CD4-positive, alpha-beta T cell treated with Interferon alpha-2 for 1 hour (primary cell): ENCODE measurements around the gene KCTD6.
A peak's percentile ranks its signal among the peaks of the same experiment; 100 is the strongest.

Experiments
- DNase-seq, 2 donors: peaks; one replicate each; pipeline ENCODE4 v3.0.0-alpha.2; 2020 to 2022

Gene KCTD6

DNA sequence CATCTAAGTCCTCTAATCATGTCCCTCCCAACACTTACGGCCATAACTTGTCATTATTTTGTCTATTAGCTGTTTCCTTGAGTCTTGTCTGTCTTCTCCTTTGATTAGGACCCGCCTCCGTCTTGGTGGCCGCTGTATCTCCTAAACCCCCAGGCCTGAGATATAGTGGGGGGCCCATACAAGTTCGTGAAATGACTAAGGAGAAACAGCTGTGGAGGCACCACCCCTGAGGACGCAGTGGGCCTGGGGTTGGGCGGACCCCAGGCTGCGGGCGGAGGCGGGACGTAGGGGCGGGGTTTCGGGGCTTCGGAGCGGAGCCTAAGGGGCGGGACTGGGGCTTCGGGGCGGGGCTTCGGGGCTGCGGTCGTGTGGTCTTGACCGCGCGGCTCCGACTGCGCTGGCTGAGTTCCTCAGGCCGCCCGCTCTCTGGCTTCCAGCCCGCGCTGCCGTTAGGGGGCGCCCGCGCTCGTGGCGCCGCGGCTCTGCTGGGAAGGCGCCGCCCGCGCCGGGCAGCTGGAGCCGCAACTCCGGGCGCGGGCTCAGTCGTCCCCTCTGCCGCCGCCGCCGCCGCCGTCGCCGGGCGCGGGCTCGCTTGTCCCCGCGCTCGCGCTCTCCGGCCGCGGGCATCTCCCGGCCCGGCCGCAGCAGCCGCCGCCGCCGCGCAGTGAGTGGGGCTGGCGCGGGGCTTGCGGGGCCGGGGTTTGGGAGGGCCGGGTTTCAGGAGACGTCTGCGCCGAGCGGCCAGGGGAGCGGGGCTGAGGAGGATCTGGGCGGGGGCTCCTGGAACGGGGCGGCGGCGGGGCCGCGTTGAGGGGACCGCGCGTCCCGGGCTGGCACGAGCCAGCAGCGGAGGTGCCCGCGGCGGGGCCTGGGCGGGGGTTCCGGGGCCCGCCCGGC, at the start of gene KCTD6:
Gene KCTD6 (plus strand): TSS at position 591 of the 897 bp plus-strand sequence. CDS start 6,660 bp downstream, outside the sequence.
- peak; percentile 93 to 94 for DNase-seq

DNA sequence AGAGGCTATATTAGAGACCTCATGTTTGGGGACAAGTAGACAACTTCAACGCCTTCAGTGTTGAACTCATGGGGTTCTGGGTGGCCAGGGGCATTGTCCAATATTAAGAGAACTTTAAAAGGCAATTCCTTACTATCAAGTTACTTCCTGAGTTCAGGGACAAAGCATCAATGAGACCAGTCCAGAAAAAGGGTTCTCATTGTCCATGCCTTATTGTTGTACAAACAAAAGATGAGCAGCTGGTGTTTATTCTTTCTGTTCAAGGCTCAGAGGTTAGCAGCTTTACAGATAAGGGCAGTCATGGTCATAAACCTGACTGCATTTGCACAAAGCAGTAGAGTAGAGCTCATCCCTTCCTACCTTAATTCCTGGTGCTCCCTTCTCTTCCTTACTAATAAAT, 39.7 kb upstream of the KCTD6 start:
- no peak for DNase-seq

DNA sequence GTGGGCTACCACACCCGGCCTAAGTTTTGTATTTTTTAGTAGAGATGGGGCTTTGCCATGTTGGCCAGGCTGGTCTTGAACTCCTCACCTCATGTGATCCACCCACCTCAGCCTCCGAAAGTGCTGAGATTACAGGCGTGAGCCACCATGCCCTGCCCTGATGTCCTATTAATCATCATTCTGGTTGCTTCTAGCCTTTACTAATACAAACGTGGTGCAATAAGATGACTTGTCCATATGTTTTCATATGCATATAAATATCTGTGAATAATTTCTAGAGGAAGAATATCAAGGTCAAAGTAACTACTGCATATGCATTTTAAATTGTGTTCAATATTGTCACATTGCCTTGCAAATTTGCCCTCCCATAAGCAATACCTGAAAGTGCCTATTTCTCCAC, 32.7 kb upstream of the KCTD6 start:
- DNase-seq: no peak

DNA sequence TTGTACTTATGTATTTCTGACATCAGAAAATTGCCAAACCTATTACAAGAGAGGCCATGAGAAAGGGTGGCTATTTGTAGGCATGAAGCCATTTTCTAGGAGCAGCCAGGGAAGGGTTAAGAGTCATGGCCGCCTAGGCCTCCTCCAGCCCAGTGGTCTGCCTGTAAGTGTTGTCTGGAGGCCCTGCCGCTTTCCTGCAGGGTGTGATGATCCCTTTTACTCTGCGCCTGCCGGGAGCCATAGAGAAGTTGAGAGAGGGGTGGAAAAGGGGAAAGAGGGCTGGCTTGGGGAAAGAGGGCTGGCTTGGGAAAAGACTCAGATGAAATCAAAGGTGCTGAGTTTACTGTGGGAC, 29.1 kb upstream of the KCTD6 start:
- DNase-seq: no peak

DNA sequence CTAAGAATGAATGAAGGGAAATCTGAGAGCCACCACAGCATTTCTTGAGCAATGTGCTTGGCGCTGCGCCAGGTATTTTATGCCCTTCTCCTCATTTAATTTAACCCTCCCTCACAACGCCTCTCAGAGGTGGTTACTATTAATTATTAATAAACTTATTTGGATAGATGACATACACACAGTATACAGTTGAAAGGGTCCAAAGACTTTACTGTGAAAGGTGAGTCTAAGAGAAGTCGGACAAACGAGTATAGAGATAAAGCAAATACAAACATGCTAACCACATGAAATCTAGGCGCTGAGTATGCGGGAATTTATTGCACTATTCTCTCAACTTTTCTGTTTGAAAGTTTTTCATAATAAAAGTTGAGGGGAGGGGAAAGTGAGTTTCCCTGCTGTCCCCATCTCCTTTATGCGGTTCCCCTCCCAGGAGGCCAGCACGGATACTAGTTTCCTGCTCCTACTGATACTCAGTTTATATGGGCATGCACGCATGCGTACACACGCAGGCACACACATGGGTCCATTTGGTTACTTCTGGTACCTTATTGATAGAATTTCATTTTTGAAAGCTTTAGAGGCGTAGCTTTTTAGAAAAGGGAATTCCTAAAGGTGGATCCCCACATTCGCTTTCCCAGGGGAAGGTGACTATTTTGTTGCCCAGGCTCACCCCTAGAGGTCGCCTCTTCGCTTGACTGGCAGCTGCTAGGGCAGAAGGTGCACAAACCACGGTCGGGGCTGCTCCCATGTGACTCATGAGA, 28.5 kb upstream of the KCTD6 start:
- peak; percentile 69 to 73 for DNase-seq

DNA sequence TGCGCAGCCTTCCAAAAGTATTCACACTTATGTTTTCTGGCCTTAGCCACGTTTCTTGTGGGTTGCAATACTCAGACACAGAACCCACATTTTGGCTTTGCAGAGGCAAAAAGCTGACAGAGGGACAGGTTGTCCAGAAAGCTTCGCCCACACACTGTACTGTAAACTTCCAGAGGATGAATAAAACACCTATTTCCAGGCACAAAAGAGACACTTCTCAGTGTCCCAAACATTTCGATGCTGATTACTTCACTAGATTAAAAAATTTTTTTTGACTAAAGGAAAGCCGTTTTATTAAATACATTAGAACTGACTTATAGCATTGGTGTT, 28.0 kb upstream of the KCTD6 start:
- no peak for DNase-seq

DNA sequence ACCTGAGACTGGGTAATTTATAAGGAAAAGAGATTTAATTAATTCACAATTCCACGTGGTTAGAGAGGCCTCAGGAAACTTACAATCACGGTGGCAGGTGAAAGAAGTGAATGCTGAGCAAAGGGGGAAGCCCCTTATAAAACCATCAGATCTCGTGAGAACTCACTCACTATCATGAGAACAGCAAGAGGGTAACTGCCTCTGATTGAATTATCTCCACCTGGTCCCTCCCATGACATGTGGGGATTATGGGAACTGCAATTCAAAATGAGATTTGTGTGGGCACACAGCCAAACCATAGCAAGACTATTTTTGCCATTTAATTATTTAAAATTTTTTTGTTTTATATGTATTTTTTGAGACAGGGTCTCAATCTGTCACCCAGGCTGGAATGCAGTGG, 27.0 kb upstream of the KCTD6 start:
- no peak for DNase-seq

DNA sequence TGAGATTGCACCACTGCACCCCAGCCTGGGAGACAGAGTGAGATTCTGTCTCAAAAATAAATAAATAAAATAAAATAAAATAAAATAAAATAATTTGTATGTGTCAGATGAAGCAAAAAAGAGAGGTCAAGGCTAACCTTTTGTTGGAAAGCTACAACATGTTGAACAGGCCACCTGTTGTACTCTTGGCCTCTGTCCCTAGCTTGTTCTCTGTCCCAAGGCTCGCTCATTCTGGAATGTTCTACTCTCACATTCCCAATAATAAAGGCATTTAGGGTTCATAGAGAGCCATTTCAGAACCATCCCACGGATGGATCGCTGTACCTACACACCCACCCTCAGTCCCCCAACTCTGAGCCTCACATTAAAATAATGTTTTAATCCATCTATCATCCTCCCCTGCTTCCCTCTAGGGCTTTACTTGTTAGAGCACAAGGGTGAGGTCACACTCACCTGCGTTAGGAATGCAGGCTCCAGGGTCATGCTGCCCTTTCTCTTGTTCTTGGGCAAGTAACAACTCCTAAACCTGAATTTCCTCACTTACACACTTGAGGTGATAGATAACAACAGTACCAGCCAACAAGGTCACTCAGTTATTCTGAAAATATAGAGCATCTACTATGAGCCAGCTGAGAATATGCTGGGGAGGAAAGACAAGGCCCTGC, 24.9 kb upstream of the KCTD6 start:
- DNase-seq: no peak

DNA sequence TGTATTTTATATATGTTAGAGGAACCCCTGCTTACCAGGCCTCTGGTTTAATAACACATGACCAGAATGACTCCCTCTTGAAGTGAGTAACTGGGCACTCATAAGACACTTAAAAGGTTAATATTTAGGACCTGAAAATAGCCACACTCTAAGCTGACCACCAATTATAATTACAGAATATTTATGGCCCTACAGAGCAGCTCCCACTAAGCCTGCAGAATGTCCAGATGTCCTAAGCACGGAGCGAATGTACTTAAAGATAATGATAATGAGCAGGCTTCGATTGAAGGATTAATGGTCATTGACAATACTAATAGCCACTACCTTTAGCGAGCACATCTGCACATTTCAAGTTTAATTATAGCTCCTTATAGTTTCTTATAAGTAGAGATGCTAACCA, 22.8 kb upstream of the KCTD6 start:
- DNase-seq: no peak

DNA sequence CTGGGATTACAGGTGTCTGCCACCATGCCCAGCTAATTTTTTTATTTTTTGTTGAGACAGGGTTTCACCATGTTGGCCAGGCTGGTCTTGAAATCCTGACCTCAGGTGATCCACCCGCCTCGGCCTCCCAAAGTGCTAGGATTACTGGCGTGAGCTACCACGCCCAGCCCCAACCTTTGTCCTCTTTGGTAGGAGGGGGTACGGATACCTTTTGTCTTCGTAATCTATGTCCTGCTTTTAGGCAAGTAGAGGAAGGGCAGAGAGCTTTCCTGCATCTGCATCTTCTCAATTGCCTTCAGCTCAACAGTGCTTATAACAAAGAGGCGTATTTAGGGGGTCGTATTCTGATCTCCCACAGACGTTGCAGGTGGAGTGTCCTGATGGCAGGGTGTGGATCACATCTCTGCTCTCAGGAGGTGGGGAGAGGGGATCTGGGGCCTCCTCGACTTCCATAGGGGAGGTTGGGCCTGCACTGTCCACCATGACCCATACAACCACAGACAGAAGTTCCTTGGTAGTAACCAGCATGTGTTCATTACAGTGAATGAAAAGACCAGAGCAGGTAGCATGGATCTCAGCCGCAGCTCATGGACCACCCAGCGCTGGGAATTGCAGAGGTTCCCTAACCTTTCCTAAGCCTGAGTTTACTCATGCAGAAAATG, 21.4 kb upstream of the KCTD6 start:
- DNase-seq: no peak

DNA sequence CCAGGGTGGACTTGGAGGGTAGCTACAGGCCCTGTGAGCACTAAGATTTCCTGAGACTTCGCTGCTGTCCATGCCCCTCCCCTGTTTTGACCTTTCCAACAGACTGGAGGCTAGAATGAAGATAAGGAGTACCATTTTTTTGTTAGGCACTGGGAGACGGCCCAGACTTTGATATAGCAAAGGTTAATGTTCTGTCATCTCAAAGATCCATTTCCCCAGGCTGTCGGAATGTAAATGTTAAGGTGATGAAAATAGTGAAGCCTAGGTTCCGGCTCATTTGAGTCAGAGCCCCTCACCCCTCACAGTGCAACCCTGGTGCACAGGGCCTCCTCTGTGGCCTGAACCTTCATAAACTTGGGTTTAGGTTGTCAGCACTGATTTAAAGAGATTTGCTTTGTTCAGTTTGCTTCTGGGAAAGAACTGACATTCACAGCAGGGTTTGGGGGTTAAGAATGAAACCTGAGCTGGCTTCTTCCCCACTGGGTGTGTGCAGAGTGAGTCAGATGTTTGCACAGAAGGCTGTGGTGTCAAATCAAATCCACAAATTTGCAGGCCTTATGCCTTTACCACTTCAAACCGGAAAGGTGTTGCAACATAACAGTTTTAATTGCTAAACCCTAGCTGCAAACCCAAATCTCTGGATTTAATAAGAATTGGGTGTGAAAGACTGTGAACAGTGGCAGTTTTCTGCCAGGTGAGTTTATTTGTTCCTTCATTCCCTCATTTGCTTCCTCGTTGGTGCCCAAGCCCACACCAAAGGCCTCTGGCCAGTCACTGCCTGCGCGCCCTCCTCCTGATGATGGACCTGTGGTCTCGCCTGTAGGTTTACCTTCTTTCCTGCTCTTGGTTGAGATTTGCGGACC, 20.6 kb upstream of the KCTD6 start:
- DNase-seq: peak; percentile 53 to 54

DNA sequence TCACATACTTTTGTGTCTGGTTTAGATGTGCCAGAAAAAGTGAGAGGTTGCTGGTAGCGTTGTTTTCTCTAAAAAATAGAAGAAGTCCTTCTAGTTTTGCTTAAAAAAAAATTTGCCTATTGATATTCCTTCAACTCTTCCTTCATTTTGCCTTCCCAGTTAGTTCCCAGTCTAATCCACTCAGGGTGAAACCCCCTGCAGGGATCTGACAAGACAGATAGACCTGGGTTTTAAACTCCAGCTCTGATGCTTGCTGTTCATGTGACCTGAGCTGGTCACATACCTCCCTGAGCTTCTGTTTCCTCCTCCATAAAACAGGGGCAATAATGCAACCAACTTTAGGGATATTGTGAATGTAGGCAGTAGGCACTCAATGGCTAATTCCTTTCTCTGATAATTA, 18.6 kb upstream of the KCTD6 start:
- no peak for DNase-seq

DNA sequence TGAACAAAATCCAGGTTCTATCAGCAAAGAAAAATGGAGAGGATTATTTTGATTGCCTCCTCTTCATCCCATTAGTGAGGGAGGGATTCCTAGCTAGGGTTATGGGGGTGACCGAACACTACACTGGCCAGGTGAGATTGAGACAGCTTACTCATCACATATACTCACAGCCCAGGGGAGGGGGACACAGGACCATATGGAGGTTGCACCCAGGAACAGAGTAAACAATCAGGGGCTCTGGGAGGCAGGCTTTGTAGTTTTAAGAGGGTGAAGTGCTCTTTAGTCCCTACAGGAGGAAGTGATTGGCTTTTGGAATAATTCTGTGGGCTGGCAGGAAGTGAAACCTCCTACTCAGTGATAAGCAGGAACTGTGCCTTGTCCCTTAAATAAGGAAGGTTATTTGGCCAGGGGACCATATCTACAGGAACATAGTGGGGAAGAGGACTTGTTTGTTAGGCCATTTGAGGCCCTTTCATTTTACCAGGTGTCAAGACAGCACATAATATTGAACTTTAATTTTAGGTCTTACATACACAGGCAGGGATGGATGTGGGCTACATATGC, 17.5 kb upstream of the KCTD6 start:
- DNase-seq: peak in 1 of 2 donors; percentile 26

DNA sequence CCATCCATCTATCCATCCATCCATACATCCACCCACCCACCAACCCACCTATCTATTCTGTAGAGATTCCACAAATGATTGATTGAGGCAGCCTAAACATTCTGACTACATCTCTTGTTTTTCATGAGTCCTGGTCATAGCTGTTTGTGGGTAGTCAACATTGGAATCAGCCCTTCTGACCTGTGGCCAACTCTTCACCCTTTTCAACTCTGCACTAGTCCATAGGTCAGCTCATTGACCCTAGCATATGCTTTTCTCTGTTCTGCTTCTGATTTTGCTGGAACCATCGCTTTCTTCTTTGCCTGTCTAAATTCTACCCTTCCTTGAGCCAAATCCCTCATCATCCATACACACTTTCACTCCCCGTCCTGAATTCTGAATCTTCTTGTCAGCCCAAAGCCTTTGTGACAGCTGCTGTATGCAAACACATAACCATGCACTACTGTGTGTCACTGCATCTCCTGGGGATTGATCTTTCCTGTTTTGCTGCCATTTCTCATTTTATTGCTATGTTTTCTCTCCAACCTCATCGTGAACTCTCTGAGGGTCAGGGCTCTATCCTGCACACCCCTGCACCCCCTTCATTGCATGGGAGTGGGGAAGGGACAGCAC, 16.8 kb upstream of the KCTD6 start:
- DNase-seq: no peak

DNA sequence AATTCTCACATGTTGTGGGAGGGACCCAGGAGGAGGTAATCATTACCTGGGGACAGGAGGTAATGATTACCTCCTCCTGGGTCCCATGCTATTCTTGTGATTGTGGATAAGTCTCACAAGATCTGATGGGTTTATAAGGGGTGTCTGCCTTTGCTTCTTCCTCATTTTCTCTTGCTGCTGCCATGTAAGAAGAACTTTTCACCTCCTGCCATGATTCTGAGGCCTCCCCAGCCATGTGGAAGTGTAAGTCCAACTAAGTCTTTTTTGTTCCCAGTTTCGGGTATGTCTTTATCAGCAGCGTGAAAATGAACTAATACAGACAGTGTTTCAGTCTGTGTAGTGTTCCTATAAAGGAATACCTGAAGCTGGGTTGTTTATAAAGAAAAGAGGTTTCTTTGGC, 13.1 kb upstream of the KCTD6 start:
- no peak for DNase-seq

DNA sequence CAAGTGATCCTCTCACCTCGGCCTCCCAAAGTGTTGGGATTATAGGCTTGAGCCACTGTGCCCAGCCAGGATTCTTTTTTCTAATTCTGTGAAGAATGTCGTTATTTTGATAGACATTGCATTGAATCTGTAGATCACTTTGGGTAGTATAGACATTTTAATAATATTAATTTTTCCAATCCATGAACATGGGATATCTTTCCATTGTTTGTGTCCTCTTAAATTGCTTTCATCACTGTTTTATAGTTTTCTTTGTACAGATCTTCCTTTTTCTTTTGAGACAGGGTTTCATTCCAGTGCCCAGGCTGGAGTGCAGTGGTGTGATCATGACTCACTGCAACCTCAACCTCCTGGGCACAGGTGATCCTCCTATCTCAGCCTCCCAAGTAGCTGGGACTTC, 11.6 kb upstream of the KCTD6 start:
- no peak for DNase-seq

DNA sequence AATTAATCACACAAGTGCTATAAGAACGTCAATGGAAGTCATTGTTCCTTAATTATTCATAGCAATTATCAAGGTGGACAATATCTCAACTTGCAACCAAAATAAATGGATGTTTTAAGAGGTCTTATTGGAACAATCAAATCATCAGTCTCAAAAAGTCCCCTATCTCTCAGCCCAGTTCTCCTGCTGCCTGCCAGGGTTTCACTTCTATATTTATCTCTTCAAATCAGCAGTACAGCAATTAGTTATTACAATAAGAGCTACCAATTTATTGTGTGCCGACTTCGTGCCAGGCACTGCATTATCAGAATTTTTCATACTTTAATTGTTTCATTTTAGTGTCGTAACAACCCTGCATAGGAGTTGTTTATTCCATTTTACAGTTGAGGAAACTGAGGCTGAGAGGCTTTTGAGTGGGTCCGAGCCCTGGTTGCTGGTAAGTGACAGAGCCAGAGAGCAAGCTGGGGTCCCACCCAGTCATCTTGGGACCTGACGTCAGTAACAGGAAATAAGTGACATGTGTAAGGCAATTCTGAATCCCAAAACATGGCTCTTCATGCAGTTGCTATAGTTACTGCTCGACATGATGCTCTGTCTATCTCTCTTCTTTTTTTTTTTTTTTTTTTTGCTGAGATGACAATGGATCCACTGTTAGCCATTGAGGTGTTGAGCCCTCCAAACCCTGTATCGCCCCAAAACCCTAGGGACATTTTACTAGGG, 8.8 kb upstream of the KCTD6 start:
- peak in 1 of 2 donors; percentile 17 for DNase-seq

DNA sequence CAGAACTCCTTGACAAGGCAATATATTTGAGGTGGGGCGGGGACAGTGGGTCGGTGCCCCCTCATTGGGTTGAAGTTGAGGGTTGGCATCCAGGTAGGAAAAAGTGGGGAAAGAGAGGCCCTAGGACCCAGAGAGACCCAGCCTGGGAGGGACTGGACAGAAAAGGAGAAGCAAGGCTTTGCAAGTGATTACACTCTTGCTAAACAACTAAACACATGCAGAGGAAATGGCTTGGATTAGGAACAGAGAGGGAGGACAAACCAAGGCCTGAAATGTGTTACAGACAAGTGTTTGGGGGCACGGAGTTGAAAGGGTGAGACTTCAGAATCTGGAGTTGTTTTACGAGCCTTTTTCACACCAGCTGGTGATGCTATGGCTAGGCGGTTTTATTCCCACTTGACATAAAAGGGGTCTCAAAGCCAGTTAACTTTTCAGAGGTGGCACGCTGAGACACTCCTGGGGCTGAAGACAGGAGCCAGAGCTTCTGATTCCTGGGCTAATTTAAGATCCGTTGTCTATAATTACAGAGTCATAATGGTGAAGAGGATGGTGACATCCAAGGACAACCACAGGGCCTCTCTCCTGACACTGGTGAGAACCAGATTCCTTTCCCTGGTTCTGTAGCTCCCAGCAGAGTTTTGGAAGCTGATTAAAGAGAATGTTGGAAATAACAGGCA, 7.7 kb upstream of the KCTD6 start:
- no peak for DNase-seq

DNA sequence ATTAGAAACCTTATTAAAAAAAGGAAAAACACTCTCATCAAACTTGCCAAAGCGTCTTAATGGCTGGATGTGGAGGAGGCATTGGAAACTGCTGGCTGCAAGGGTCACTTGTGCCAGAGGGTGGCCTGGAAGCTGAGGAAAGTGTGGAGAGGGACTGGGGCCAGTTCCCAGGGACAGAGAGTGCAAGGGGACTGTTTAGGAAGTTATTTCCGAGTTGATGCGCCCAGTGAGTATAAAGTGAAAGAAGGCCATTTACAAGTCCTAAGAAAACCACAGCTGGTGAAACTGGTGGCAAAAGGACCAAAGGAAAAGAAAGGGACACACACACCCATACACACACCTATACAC, 7.2 kb upstream of the KCTD6 start:
- DNase-seq: no peak

DNA sequence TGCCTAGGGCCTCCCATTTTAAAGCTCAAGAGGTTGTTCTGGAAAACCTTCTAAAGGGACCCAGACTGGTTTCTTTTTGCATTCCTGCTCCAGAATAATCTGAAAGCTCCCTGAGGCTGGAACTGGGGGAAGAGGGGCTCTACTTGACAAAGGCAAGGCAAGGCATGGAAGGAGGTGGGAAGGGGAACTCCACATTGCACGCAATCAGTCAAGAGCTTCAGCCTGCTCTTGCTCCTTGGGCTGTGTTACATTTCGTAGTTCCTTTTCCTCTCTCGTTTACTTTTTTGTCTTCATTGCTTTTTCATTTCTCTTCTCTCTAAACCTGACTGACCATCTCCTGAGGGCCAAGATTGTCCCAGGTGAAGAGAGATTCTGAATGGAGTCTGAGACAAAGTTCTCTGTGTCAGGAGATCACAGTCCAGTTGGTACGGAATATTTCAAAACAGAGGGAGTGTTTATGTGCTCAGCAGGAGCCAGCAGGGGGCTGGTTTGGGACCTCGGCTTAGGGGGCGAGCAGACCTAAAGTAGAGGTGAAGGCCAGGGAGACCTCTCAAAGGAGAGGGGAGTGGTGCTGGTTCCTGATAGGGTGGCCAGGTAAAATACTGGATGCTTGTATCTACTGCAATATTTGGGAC, 6.0 kb upstream of the KCTD6 start:
- no peak for DNase-seq
